Liver (tissue), 3 donors: ENCODE measurements around the gene FANCE.

ENCODE experiments used
- ATF3 ChIP-seq: IDR thresholded peaks from 2 replicates; pipeline ENCODE4 v1.6.1; 2016; ENCODE audit warnings: antibody characterized with exemption
- CTCF ChIP-seq: fragments of 150-350 bp; IDR thresholded peaks from 2 replicates; pipeline ENCODE4 v1.5.1; 2017; ENCODE audit warnings: improper control_type of control experiment, low read depth, low read length; ENCODE audit not compliant: missing input control
- HNF4G ChIP-seq: IDR thresholded peaks from 2 replicates; pipeline ENCODE4 v1.6.1; 2016; ENCODE audit warnings: antibody characterized with exemption
- JUND ChIP-seq, 2 donors: IDR thresholded peaks; 2 replicates each; pipeline ENCODE4 v1.6.1; 2016; ENCODE audit warnings: antibody characterized with exemption in 2 of 2
- RAD21 ChIP-seq, 2 donors: IDR thresholded peaks; 2 replicates each; pipeline ENCODE4 v1.6.1; 2016; ENCODE audit warnings: antibody characterized with exemption in 2 of 2, mild to moderate bottlenecking in 2 of 2
- REST ChIP-seq: IDR thresholded peaks from 2 replicates; pipeline ENCODE4 v1.6.1; 2016; ENCODE audit warnings: antibody characterized with exemption, mild to moderate bottlenecking
- RXRA ChIP-seq, 2 donors: IDR thresholded peaks; 2 replicates each; pipeline ENCODE4 v1.6.1; 2017 to 2018; ENCODE audit warnings: antibody characterized with exemption in 2 of 2, mild to moderate bottlenecking in 1 of 2
- SP1 ChIP-seq: IDR thresholded peaks from 2 replicates; pipeline ENCODE4 v1.6.1; 2018; ENCODE audit warnings: antibody characterized with exemption, mild to moderate bottlenecking
- ZBTB33 ChIP-seq: IDR thresholded peaks from 2 replicates; pipeline ENCODE4 v1.6.1; 2016; ENCODE audit warnings: antibody characterized with exemption
- donor health status: healthy.
- donor health status: healthy.

- TF ChIP-seq CTCF (no peak), ATF3 (no peak), REST (no peak), RXRA (IDR thresholded peaks at IDR 0.05) (no peak), HNF4G (no peak), JUND (IDR thresholded peaks at IDR 0.05) (no peak), RAD21 (IDR thresholded peaks at IDR 0.05) (no peak), ZBTB33 (no peak), SP1 (no peak)
Measured at GRCh38 chr6:35436071-35436857, 15.9 kb upstream of the FANCE start.
